Measurements from ENCODE around the gene OR1K1. TPM values are rescaled to one million over a fixed set of nuclear protein-coding genes. Genes with fewer than 3 reads are reported as not detected.
"Not testable (repeated sequence)": the region's sequence is repeated elsewhere in the genome, so short reads cannot be mapped to it uniquely, and the experiment has no call there.

The OR1K1 gene
- total RNA-seq, 2 experiments from 2014 or later: not detected

- peaks cover 11% of the 10 kb centered on the region for H3K4me1 Mint-ChIP-seq (ENCODE audit: low read depth)
- intact Hi-C loops (cut with micrococcal nuclease): no loop called here
- no peaks in the 10 kb centered on the region for H3K27me3 Mint-ChIP-seq
- POLR2A ChIA-PET: interaction anchor here (0.6 kb wide), 1 partner anchor 26 kb away, joined by 7 read pairs; no protein-coding TSS in a partner anchor
- no peak overlapping the region for H3K27ac Mint-ChIP-seq
- no peaks in the 10 kb centered on the region for H3K9me3 Mint-ChIP-seq
- CTCF ChIA-PET: no interaction called here
- H3K4me3 Mint-ChIP-seq: no peak overlapping the region
- no peaks in the 10 kb centered on the region for H3K36me3 Mint-ChIP-seq
- no peak for DNase-seq
These were observed 37.4 kb downstream of the OR1K1 start for GRCh38 chr9:122837266-122837850.

GRCh38 chr9:122838441-122838840, 38.5 kb downstream of the OR1K1 start:
- H3K4me1 Mint-ChIP-seq (ENCODE audit: low read depth): peaks cover 11% of the 10 kb centered on the region
- H3K27ac Mint-ChIP-seq; CTCF ChIA-PET; H3K4me3 Mint-ChIP-seq; DNase-seq; H3K36me3 Mint-ChIP-seq; intact Hi-C loops (cut with micrococcal nuclease); H3K9me3 Mint-ChIP-seq; POLR2A ChIA-PET; H3K27me3 Mint-ChIP-seq: not testable (repeated sequence)

DNA sequence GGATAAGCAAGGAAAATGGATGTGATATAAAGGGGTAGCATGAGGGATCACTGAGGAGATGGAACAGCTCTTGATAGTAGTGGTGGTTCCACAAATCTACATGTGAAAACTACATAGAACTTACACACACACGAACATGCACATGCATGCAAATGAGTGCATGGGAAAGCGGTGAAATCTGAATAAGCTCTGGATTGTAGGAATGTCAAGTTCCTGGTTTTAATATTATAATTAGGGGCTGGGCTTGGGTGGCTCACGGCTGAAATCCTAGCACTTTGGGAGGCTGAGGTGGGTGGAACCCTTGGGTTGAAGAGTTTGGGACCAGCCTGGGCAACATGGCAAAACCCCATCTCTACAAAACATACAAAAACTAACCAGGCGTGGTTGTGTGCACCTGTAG, 41.6 kb downstream of the OR1K1 start:
- POLR2A ChIA-PET: no interaction called here
- Mint-ChIP-seq H3K9me3 (no peaks in the 10 kb centered on the region), H3K36me3 (peaks cover 6% of the 10 kb centered on the region), H3K4me3 (no peak overlapping the region), H3K4me1 (ENCODE audit: low read depth) (peaks cover 11% of the 10 kb centered on the region), H3K27me3 (no peaks in the 10 kb centered on the region), H3K27ac (no peak overlapping the region)
- no peak for DNase-seq
- intact Hi-C loops (cut with micrococcal nuclease): no loop called here
- CTCF ChIA-PET: interaction anchor here (0.7 kb wide), 1 partner anchor 150 kb away, joined by 3 read pairs; no protein-coding TSS in a partner anchor

DNA sequence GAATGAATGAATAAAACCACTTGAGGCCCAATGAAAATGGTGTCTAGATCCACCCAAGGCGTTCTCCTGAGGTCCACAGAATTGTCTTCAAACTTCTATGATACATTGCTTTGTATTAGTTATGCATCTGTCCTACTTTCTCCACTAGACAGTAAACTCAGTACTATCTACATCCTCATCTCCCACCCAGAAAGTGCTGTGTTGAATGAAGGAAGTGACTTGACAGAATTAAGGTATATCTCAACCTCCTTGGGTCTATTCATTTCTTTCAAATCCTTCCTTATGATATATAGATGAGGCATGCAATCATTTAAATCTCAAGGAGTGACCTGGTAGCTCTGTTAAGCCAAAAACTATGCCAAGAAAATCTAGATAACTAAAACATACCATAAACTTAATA, 44.2 kb downstream of the OR1K1 start:
- peaks cover 10% of the 10 kb centered on the region for H3K36me3 Mint-ChIP-seq
- intact Hi-C loops (cut with micrococcal nuclease): no loop called here
- H3K27me3 Mint-ChIP-seq: no peaks in the 10 kb centered on the region
- no peak overlapping the region for H3K27ac Mint-ChIP-seq
- H3K4me3 Mint-ChIP-seq: no peak overlapping the region
- H3K4me1 Mint-ChIP-seq (ENCODE audit: low read depth): peaks cover 25% of the 10 kb centered on the region
- H3K9me3 Mint-ChIP-seq: no peaks in the 10 kb centered on the region
- POLR2A ChIA-PET: no interaction called here
- CTCF ChIA-PET: interaction anchor here (1.1 to 1.5 kb wide), 3 partner anchors 9 to 28 kb away, joined by 3 read pairs; no protein-coding TSS in a partner anchor
- no peak for DNase-seq

GRCh38 chr9:122845116-122845515, 45.2 kb downstream of the OR1K1 start:
- Mint-ChIP-seq H3K4me3 (no peak overlapping the region), H3K27ac (no peak overlapping the region), H3K9me3 (no peaks in the 10 kb centered on the region), H3K27me3 (no peaks in the 10 kb centered on the region), H3K36me3 (peaks cover 13% of the 10 kb centered on the region), H3K4me1 (ENCODE audit: low read depth) (peaks cover 28% of the 10 kb centered on the region)
- ChIA-PET POLR2A (no interaction called here), CTCF (interaction anchor here (1.5 kb wide), 1 partner anchor 17 kb away, joined by 3 read pairs; no protein-coding TSS in a partner anchor)
- intact Hi-C loops (cut with micrococcal nuclease): loop anchor here (5.0 kb wide), 1 partner anchor 57 kb away; no protein-coding TSS in a partner anchor
- no peak for DNase-seq

- peak overlapping the region; percentile 74 for H3K27ac Mint-ChIP-seq
- H3K27me3 Mint-ChIP-seq: no peaks in the 10 kb centered on the region
- peaks cover 28% of the 10 kb centered on the region for H3K4me1 Mint-ChIP-seq (ENCODE audit: low read depth)
- intact Hi-C loops (cut with micrococcal nuclease): loop anchor here (1.0 to 5.0 kb wide), 2 partner anchors 39 to 56 kb away; no protein-coding TSS in a partner anchor
- DNase-seq: no peak
- peaks cover 20% of the 10 kb centered on the region for H3K36me3 Mint-ChIP-seq
- CTCF ChIA-PET: no interaction called here
- no peak overlapping the region for H3K4me3 Mint-ChIP-seq
- no peaks in the 10 kb centered on the region for H3K9me3 Mint-ChIP-seq
- POLR2A ChIA-PET: no interaction called here
These were observed 46.5 kb downstream of the OR1K1 start for GRCh38 chr9:122846371-122846940.

GRCh38 chr9:122848256-122848943, 48.5 kb downstream of the OR1K1 start:
- no peaks in the 10 kb centered on the region for H3K27me3 Mint-ChIP-seq

More at GRCh38 chr9:122848256-122848943, 48.5 kb downstream of the OR1K1 start:
- H3K4me3 Mint-ChIP-seq: no peak overlapping the region
- H3K36me3 Mint-ChIP-seq: peaks cover 23% of the 10 kb centered on the region
- H3K4me1 Mint-ChIP-seq (ENCODE audit: low read depth): peaks cover 28% of the 10 kb centered on the region
- no peaks in the 10 kb centered on the region for H3K9me3 Mint-ChIP-seq
- intact Hi-C loops (cut with micrococcal nuclease): loop anchor here (5.0 kb wide), 1 partner anchor 54 kb away; no protein-coding TSS in a partner anchor
- DNase-seq: no peak
- CTCF ChIA-PET: interaction anchor here (0.6 to 1.0 kb wide), 2 partner anchors 41 to 327 kb away, joined by 3 to 5 read pairs; no protein-coding TSS in a partner anchor
- POLR2A ChIA-PET: interaction anchor here (0.8 to 2.0 kb wide), 3 partner anchors 13 to 65 kb away, joined by 3 to 5 read pairs (median 4); partner anchors contain the start of gene ZBTB6
- peak overlapping the region; percentile 45 for H3K27ac Mint-ChIP-seq

Other genes with a start within 250 kb of the OR1K1 start
- gene OR1N2, start 247.0 kb upstream of the OR1K1 start, total RNA-seq: not detected
- not detected for gene OR1L8, start 216.7 kb upstream of the OR1K1 start, total RNA-seq
- gene OR1Q1, start 185.4 kb upstream of the OR1K1 start, total RNA-seq: not detected
- not detected for gene OR1B1, start 142.5 kb upstream of the OR1K1 start, total RNA-seq
- gene OR1L1, start 138.4 kb upstream of the OR1K1 start, total RNA-seq: not detected
- gene OR1L3, start 125.0 kb upstream of the OR1K1 start, total RNA-seq: not detected
- gene OR1L4, start 76.1 kb upstream of the OR1K1 start, total RNA-seq: not detected
- not detected for gene OR1L6, start 57.8 kb upstream of the OR1K1 start, total RNA-seq
- not detected for gene OR5C1, start 11.2 kb upstream of the OR1K1 start, total RNA-seq
- gene PDCL, start 28.5 kb downstream of the OR1K1 start, total RNA-seq: 10 to 100 TPM; 18.7 to 21.5 TPM
- gene RC3H2, start 105.2 kb downstream of the OR1K1 start, total RNA-seq: 10 to 100 TPM; 27.7 to 27.8 TPM
- 10 to 100 TPM in 1 of 2 experiments, 1 to 10 TPM in 1; 9.9 to 10.6 TPM for gene ZBTB6, start 113.2 kb downstream of the OR1K1 start, total RNA-seq
- gene ZBTB26, start 131.4 kb downstream of the OR1K1 start, total RNA-seq: 1 to 10 TPM; 6.1 to 6.4 TPM
- 10 to 100 TPM; 27.1 to 28.8 TPM for gene RABGAP1, start 140.9 kb downstream of the OR1K1 start, total RNA-seq
- under 1 TPM in 1 of 2 experiments, not detected in 1; 0.31 TPM for gene GPR21, start 233.5 kb downstream of the OR1K1 start, total RNA-seq

Measured in activated CD4-positive, alpha-beta memory T cell treated with anti-CD3 and anti-CD28 coated beads for 36 hours (primary cell).